ENCODE measurements around the gene GXYLT1.

- TF ChIP-seq EZH2phosphoT487 (IDR thresholded peaks at IDR 0.05; ENCODE audit: borderline replicate concordance, low read depth) (no peak), RFX5 (IDR thresholded peaks at IDR 0.05; ENCODE audit: low read length) (no peak), CTCF (IDR thresholded peaks at IDR 0.05) (no peak), REST (IDR thresholded peaks at IDR 0.05; ENCODE audit: low read depth, low read length) (no peak), ELF1 (IDR thresholded peaks at IDR 0.05) (no peak), MAX (IDR thresholded peaks at IDR 0.05; ENCODE audit: low read depth) (no peak), RAD21 (IDR thresholded peaks at IDR 0.05; ENCODE audit: low read length) (no peak), NFIC (IDR thresholded peaks at IDR 0.05; ENCODE audit: borderline replicate concordance) (no peak), EP300 (IDR thresholded peaks at IDR 0.05; ENCODE audit: borderline replicate concordance in 1 of 2, low read depth in 1 of 2, low read length in 1 of 2) (no peak), MXI1 (IDR thresholded peaks at IDR 0.05; ENCODE audit: low read depth, low read length) (no peak)
These were observed 45.7 kb upstream of the GXYLT1 start for GRCh38 chr12:42190376-42190775.
